Muscle of arm (tissue), 14 donors: ENCODE measurements around the gene NDUFAF3. TPM values are rescaled to one million over a fixed set of nuclear protein-coding genes. Genes with fewer than 3 reads are reported as not detected.

Source experiments
- DNase-seq: peaks from one replicate; pipeline ENCODE4 v3.0.0-alpha.2; 2013
- long read RNA-seq, 11 donors: transcript quantifications; one replicate each; lab custom pipeline, GENCODE V29; 2026
- polyA plus RNA-seq, 12 donors: library from polyadenylated mRNA; unstranded; fragments of 120-200 nt; gene quantifications; one replicate each; pipeline ENCODE4 v1.2.1, GENCODE V29; 2013; ENCODE audit not compliant: insufficient read length in 12 of 12

NDUFAF3 gene, protein sequence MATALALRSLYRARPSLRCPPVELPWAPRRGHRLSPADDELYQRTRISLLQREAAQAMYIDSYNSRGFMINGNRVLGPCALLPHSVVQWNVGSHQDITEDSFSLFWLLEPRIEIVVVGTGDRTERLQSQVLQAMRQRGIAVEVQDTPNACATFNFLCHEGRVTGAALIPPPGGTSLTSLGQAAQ
- 10 to 100 TPM in 11 of 12 donors, not detected in 1; 38.5 to 65.7 (median 52.5) TPM for polyA plus RNA-seq
- long read RNA-seq, donor 1, transcript NDUFAF3-202 (5 exons, 2,012 nt): major isoform, 73 of 89 reads
- long read RNA-seq, donor 1, partial matches to known transcripts: 0 of 89 reads
- long read RNA-seq, donor 1, other reads (novel, unspliced or antisense): 9 of 89 reads
- long read RNA-seq, donor 2, transcript NDUFAF3-202 (5 exons, 2,012 nt): major isoform, 69 of 88 reads
- long read RNA-seq, donor 2, partial matches to known transcripts: 11 of 88 reads
- long read RNA-seq, donor 2, other reads (novel, unspliced or antisense): 7 of 88 reads
- long read RNA-seq, donor 3, transcript NDUFAF3-202 (5 exons, 2,012 nt): major isoform, 34 of 44 reads
- long read RNA-seq, donor 3, partial matches to known transcripts: 0 of 44 reads
- long read RNA-seq, donor 3, other reads (novel, unspliced or antisense): 7 of 44 reads
- long read RNA-seq, donor 4, transcript NDUFAF3-202 (5 exons, 2,012 nt): major isoform, 23 of 24 reads
- long read RNA-seq, donor 4, partial matches to known transcripts: 0 of 24 reads
- long read RNA-seq, donor 4, other reads (novel, unspliced or antisense): 0 of 24 reads
- long read RNA-seq, donor 5, transcript NDUFAF3-202 (5 exons, 2,012 nt): major isoform, 81 of 90 reads
- long read RNA-seq, donor 5, partial matches to known transcripts: 0 of 90 reads
- long read RNA-seq, donor 5, other reads (novel, unspliced or antisense): 7 of 90 reads
- long read RNA-seq, donor 6, transcript NDUFAF3-202 (5 exons, 2,012 nt): major isoform, 36 of 57 reads
- long read RNA-seq, donor 6, transcript NDUFAF3-206 (4 exons, 826 nt): minor isoform, 6 of 57 reads
- long read RNA-seq, donor 6, partial matches to known transcripts: 6 of 57 reads
- long read RNA-seq, donor 6, other reads (novel, unspliced or antisense): 8 of 57 reads
- long read RNA-seq, donor 7, transcript NDUFAF3-202 (5 exons, 2,012 nt): major isoform, 27 of 34 reads
- long read RNA-seq, donor 7, partial matches to known transcripts: 0 of 34 reads
- long read RNA-seq, donor 7, other reads (novel, unspliced or antisense): 5 of 34 reads
- long read RNA-seq, donor 8, transcript NDUFAF3-202 (5 exons, 2,012 nt): major isoform, 60 of 69 reads
- long read RNA-seq, donor 8, partial matches to known transcripts: 0 of 69 reads
- long read RNA-seq, donor 8, other reads (novel, unspliced or antisense): 6 of 69 reads
- long read RNA-seq, donor 9, transcript NDUFAF3-202 (5 exons, 2,012 nt): major isoform, 25 of 39 reads
- long read RNA-seq, donor 9, partial matches to known transcripts: 5 of 39 reads
- long read RNA-seq, donor 9, other reads (novel, unspliced or antisense): 6 of 39 reads
- long read RNA-seq, donor 10, transcript NDUFAF3-202 (5 exons, 2,012 nt): major isoform, 56 of 311 reads
- long read RNA-seq, donor 10, partial matches to known transcripts: 155 of 311 reads
- long read RNA-seq, donor 10, other reads (novel, unspliced or antisense): 98 of 311 reads
- long read RNA-seq, donor 11, transcript NDUFAF3-202 (5 exons, 2,012 nt): major isoform, 58 of 72 reads
- long read RNA-seq, donor 11, partial matches to known transcripts: 5 of 72 reads
- long read RNA-seq, donor 11, other reads (novel, unspliced or antisense): 8 of 72 reads

DNA sequence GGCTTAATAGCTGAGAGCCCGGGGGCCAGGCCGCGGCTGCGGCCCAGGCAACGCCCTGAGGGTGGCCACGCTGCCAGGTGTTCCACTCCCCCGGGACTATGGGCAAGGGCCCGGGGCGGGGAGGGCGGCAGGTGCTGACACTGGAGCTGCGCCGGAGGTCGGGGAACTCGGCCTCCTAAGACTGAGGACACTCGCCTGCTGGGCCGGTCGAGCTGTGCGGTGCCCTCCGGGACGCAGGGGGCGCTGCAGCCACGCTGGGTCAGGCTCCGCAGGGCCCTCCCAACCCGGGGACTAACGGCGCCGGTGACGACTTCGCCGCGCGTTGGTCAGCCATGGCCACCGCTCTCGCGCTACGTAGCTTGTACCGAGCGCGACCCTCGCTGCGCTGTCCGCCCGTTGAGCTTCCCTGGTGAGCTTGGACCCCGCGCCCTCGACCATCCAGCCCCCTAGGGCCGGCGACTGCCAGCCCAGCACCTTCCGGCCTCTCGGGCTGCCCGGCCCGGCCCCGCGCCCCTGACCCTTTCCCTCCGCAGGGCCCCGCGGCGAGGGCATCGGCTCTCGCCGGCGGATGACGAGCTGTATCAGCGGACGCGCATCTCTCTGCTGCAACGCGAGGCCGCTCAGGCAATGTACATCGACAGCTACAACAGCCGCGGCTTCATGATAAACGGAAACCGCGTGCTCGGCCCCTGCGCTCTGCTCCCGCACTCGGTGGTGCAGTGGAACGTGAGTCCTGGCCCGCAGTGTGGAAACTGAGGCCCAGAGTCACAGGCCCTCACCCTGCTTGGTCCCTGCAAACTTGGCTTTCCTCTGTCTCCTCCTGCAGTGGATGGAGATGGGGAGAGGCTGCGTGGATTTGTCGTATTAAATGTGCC, at the start of gene NDUFAF3:
Gene NDUFAF3 (plus strand): TSS at position 309 of the 875 bp plus-strand sequence. CDS start 24 bp downstream, at position 333.
- DNase-seq: peak; percentile 95

- no peak for DNase-seq
These were observed 47.7 kb upstream of the NDUFAF3 start for GRCh38 chr3:48974076-48974864.

- no peak for DNase-seq
These were observed 42.5 kb upstream of the NDUFAF3 start for GRCh38 chr3:48979451-48979850.

DNA sequence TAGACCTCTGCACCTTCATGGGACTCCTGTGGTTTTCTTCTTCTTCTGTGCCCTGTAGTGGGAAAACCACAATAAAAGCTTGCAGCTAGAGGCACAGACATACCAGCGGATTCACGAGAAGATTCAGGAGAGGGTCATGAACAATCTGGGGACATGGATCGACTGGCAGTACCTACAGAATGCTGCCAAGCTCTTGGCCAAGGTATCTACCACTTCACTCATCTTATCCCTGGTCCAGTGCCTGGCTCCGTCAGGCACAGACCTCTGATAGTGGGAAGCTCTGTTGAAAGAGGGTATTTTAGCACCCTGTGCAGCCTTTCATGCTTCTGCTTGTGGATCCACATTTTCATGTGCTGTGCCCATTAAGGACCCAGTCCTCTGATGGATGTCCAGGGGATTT, 41.6 kb upstream of the NDUFAF3 start:
- no peak for DNase-seq

GRCh38 chr3:48982016-48982415, 39.9 kb upstream of the NDUFAF3 start:
- DNase-seq: no peak

GRCh38 chr3:48982686-48983085, 39.2 kb upstream of the NDUFAF3 start:
- DNase-seq: no peak

GRCh38 chr3:48983096-48983495, 38.8 kb upstream of the NDUFAF3 start:
- DNase-seq: no peak

DNA sequence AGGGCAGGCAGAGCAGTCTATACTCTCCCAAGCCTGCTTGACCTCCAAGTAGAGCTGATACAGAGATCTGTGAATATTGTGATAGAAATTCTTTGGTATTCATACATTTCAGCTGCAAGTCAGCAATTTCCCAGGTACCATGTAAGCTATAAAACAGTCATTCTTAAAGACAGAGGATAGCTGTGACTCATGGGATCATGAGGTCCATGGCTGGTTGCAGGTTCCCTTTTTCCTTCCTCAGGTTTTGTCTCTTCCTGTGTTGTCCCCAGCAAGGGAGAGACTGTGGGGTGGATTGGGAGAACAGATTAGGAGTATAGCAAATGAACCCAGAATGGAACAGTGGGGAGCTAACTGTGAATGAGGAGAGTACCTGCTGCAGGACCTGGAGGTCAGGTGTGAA, 37.3 kb upstream of the NDUFAF3 start:
- no peak for DNase-seq

GRCh38 chr3:48985831-48986376, 36.0 kb upstream of the NDUFAF3 start:
- no peak for DNase-seq

DNA sequence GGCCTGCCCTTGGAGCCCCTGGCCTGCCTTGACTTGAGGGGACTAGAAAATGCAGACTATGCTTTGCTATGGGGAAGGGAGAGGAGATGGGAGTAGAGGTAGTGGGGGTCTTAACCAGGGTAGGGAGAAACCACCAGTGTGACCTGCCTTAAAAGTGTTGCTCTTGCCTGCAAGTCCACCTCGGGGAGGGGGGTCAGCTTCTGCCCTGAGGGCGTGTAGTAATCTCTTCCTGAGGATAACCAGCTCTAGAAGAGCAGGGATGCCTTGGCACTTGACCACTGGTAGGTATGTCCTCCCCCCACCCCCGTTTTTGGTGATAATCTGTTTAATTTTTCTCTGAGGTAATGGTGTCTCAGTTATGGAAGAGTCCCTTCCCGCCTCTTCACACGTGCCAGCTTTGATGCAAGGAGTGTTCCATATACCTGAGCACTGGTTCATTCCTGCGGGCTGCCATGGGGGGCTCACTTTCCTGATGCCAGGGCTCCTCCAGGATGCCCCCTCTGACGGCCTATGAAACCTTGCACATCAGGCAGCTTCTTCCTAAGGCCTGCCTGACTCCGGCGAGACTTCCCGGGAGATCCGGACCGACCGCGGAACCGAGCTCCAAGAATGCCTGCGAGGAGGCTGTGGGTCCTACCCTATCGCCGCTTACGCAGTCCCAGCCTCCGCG, 32.7 kb upstream of the NDUFAF3 start:
- DNase-seq: no peak

- DNase-seq: peak; percentile 90
These were observed 31.9 kb upstream of the NDUFAF3 start, which contains the start of gene P4HTM for GRCh38 chr3:48989796-48990635. P4HTM (plus strand) TSS chr3:48990241; CDS start chr3:48990257, 16 bp downstream.

DNA sequence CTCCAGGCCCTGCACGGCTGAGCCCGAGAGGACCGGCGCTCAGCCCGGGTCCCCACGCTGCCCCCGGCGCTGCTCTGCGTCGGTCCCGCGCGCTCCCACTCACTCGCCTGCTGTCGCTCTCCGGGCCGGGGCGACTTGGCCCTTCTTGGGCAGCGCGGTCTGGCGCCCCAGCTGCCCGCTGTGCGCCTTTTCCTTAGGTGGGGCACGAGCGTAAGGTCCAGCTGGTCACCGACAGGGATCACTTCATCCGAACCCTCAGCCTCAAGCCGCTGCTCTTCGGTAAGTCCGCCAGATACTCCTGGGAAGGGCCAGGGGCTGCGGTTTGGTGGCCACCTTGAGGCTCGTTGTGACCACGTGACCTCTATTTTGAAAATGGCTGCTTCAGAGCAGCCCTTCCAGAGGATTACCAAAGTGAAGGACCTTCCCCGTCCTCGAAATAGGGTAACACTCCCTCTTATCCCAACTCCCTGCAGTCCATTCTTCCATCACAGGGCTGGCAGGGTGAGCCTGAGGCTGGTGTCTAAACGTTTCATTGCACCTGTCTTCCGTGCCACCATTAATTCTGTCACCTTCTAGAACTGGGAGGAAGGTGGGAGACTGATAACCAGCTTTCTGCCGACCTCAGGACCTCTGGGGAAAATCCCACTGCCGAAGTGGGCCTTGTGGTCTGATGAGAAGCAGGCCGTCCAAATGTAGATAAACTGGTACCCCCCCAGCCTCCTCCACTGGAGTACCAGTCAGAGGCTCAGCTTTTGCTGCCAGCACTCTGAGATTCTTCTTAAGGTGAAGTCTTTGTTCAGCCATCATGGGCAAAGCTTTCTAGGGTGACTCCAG, 31.1 kb upstream of the NDUFAF3 start:
- DNase-seq: no peak

DNA sequence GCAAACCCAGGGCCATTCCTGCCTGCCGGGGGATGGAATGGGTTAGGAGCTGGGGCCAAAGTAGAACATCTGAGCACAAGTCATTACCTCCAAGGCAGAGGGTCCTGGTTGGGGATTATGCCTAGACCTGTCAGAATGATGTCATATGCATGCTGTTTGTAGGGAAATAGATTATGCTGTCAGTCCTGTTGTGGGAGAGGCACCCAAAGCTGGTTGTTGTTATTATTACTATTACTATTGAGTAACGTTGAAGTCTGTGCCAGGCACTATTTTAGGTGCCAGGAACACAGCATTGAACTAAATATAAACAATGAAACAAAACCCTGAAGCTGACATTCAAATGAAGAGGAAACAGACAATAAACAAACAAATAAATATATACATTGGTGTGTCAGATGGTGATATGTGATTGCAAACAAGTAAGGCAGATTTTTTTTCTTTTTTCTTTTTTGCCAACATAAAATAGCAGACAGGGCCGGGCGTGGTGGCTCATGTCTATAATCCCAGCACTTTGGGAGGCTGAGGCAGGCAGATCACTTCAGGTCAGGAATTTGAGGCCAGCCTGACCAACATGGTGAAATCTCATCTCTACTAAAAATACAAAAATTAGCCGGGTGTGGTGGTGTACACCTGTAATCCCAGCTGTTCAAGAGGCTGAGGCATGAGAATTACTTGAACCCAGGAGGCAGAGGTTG, 29.9 kb upstream of the NDUFAF3 start:
- no peak for DNase-seq

DNA sequence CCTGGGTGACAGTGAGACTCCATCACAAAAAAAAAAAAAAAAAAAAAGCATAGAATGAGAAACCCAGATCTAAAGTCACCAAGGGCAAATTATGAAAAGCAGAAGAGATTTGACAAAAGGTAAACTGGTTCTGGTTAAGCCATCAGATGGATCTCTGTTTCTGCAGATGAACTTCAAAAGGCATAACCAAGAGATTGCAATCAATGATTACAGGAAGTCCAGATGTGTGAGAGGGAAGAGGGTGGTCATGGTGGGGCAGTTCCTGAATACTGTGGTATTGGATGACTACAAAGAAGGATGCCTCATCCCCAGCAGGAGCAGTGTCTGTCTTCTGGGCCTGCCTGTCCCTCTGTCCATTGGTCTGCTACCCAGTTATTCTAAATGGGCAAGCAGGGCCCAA, 28.1 kb upstream of the NDUFAF3 start:
- DNase-seq: no peak

- DNase-seq: no peak
These were observed 25.3 kb upstream of the NDUFAF3 start for GRCh38 chr3:48996640-48997039.
